CD14-positive monocyte (primary cell): ENCODE results near the gene HLCS. TPM values are rescaled to one million over a fixed set of nuclear protein-coding genes. Genes with fewer than 3 reads are reported as not detected.

Source experiments
- DNase-seq, 3 donors: peaks; one replicate each; pipeline ENCODE4 v3.0.0-alpha.2; 2011 to 2022
- H2AFZ ChIP-seq: 2 replicates; pipeline ENCODE4 v1.6.0; 2012; ENCODE audit warnings: mild to moderate bottlenecking, low read depth, low read length, inconsistent platforms; ENCODE audit not compliant: insufficient read depth, poor library complexity, severe bottlenecking
- H3K27ac ChIP-seq, 2 donors: 1 replicate in 1 of 2; 2 replicates in 1 of 2; pipeline ENCODE4 v1.5.1; 2012 to 2013; ENCODE audit warnings: low read length in 2 of 2, control low read depth in 1 of 2, inconsistent platforms in 1 of 2, low read depth in 1 of 2, mild to moderate bottlenecking in 1 of 2
- H3K27me3 ChIP-seq, 2 donors: one replicate each; pipeline versions ENCODE4 v1.6.0 to v1.6.1; 2011 to 2013; ENCODE audit warnings: low read length in 2 of 2; ENCODE audit not compliant: control insufficient read depth in 2 of 2, insufficient read depth in 2 of 2
- H3K36me3 ChIP-seq, 2 donors: replicated peaks in 1 of 2; 1 replicate in 1 of 2; 2 replicates in 1 of 2; pipeline versions ENCODE4 v1.5.1 to v1.6.1; 2012 to 2013; ENCODE audit warnings: low read length in 2 of 2, control low read depth in 1 of 2, inconsistent platforms in 1 of 2, mild to moderate bottlenecking in 1 of 2; ENCODE audit not compliant: insufficient read depth in 2 of 2, control insufficient read depth in 1 of 2
- H3K4me1 ChIP-seq, 2 donors: 1 replicate in 1 of 2; 2 replicates in 1 of 2; pipeline versions ENCODE4 v1.5.1 to v1.6.1; 2012 to 2013; ENCODE audit warnings: low read length in 2 of 2, control low read depth in 1 of 2, inconsistent platforms in 1 of 2, mild to moderate bottlenecking in 1 of 2, moderate library complexity in 1 of 2; ENCODE audit not compliant: insufficient read depth in 2 of 2, control insufficient read depth in 1 of 2
- H3K4me2 ChIP-seq: replicated peaks from 2 replicates; pipeline ENCODE3; 2012; ENCODE audit warnings: low read length, moderate library complexity, mild to moderate bottlenecking; ENCODE audit not compliant: poor library complexity, severe bottlenecking; ENCODE audit errors: extremely low read depth
- H3K4me3 ChIP-seq, 3 experiments: fragments of 200-600 bp in 1 of 3; sonication (generic) in 1 of 3; replicated peaks in 1 of 3; 1 replicate in 2 of 3; 2 replicates in 1 of 3; pipeline ENCODE4 v1.5.1; 2011 to 2013; ENCODE audit warnings: low read length in 3 of 3, mild to moderate bottlenecking in 3 of 3, control low read depth in 2 of 3, low read depth in 2 of 3, inconsistent platforms in 1 of 3, moderate library complexity in 1 of 3
- H3K79me2 ChIP-seq: 2 replicates; pipeline ENCODE4 v1.6.0; 2012; ENCODE audit warnings: mild to moderate bottlenecking, control low read depth, inconsistent platforms, low read length, moderate library complexity; ENCODE audit not compliant: insufficient read depth
- H3K9ac ChIP-seq: 2 replicates; pipeline ENCODE4 v1.6.0; 2017; ENCODE audit warnings: low read length, mild to moderate bottlenecking; ENCODE audit not compliant: insufficient read depth, poor library complexity, severe bottlenecking
- H3K9me3 ChIP-seq, 2 donors: replicated peaks in 1 of 2; 1 replicate in 1 of 2; 2 replicates in 1 of 2; pipeline versions ENCODE4 v1.5.1 to v1.6.1; 2012 to 2013; ENCODE audit warnings: low read length in 2 of 2, control low read depth in 1 of 2; ENCODE audit not compliant: control insufficient read depth in 1 of 2, insufficient read depth in 1 of 2
- H4K20me1 ChIP-seq: 2 replicates; pipeline ENCODE4 v1.6.0; 2012; ENCODE audit warnings: mild to moderate bottlenecking, low read length, control low read depth, moderate library complexity; ENCODE audit not compliant: insufficient read depth
- H3K27ac Mint-ChIP-seq, 7 donors: one replicate each; pipeline ENCODE4 v1.8.0; 2020; ENCODE audit warnings: mild to moderate bottlenecking in 7 of 7, mixed read lengths in 7 of 7, moderate library complexity in 6 of 7, inconsistent platforms in 2 of 7
- H3K27me3 Mint-ChIP-seq, 3 donors: one replicate each; pipeline ENCODE4 v1.8.0; 2021 to 2022; ENCODE audit warnings: low read depth in 3 of 3, mild to moderate bottlenecking in 3 of 3, mixed read lengths in 3 of 3, moderate library complexity in 3 of 3, inconsistent platforms in 1 of 3
- H3K36me3 Mint-ChIP-seq, 2 donors: one replicate each; pipeline ENCODE4 v1.8.0; 2020; ENCODE audit warnings: mixed read lengths in 2 of 2, inconsistent platforms in 1 of 2, mild to moderate bottlenecking in 1 of 2
- H3K4me1 Mint-ChIP-seq: one replicate; pipeline ENCODE4 v1.8.0; 2020; ENCODE audit warnings: mild to moderate bottlenecking, mixed read lengths
- H3K4me3 Mint-ChIP-seq, 2 donors: one replicate each; pipeline ENCODE4 v1.8.0; 2020; ENCODE audit warnings: mild to moderate bottlenecking in 2 of 2, mixed read lengths in 2 of 2, moderate library complexity in 1 of 2
- H3K9me3 Mint-ChIP-seq, 7 donors: one replicate each; pipeline ENCODE4 v1.8.0; 2020 to 2022; ENCODE audit warnings: mixed read lengths in 7 of 7, mild to moderate bottlenecking in 6 of 7, moderate library complexity in 6 of 7, inconsistent platforms in 2 of 7
- WGBS: methylation state at CpG from one replicate; pipeline ENCODE4 v1.1.5; 2013; ENCODE audit warnings: missing lambda C conversion rate; ENCODE audit not compliant: insufficient coverage; 5-methylcytosine and 5-hydroxymethylcytosine counted together
- intact Hi-C, 2 donors: fragments of 100-400 bp; cut with micrococcal nuclease; formaldehyde crosslinking; loops; one replicate each; pipeline versions ENCODE4 v1.15.0 to v1.15.1; 2023
- polyA plus RNA-seq, 3 donors: library from polyadenylated mRNA; depleted of rRNA in 1 of 3; unstranded in 2 of 3; stranded (reverse) in 1 of 3; fragments of 300-500 nt in 2 of 3; fragments of >200 nt in 1 of 3; fragmentation: Illumina TruSeq in 2 of 3; gene quantifications; 1 replicate in 2 of 3; 2 replicates in 1 of 3; pipeline ENCODE4 v1.2.3, GENCODE V29; 2012 to 2021
- TF ChIP-seq, protein P1 (sequence below): fragments of 200-600 bp; IDR thresholded peaks from one replicate; pipeline ENCODE4 v1.8.0; 2022; ENCODE audit warnings: antibody characterized with exemption, mild to moderate bottlenecking

The HLCS gene
- polyA plus RNA-seq, 3 donors = 2.1 to 3.1 (median 2.2) TPM

DNA sequence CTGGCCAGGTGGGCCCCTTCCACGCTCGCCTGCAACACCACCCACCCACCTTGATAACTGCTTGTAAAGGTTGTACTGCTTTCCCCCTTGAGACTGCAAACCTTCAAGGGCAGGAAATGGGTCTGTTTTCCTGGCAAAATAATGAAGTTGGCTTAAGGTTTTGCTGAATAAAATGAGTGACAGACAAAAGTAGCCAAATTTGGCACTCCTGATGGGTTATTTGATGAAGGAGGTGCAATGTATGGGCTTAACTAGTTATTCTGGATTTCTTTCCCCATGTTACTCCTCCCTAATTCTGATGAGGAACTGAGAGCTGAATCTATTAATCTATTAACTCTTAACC is 14.6 kb upstream of the HLCS start:
- TF ChIP-seq, protein P1, sequence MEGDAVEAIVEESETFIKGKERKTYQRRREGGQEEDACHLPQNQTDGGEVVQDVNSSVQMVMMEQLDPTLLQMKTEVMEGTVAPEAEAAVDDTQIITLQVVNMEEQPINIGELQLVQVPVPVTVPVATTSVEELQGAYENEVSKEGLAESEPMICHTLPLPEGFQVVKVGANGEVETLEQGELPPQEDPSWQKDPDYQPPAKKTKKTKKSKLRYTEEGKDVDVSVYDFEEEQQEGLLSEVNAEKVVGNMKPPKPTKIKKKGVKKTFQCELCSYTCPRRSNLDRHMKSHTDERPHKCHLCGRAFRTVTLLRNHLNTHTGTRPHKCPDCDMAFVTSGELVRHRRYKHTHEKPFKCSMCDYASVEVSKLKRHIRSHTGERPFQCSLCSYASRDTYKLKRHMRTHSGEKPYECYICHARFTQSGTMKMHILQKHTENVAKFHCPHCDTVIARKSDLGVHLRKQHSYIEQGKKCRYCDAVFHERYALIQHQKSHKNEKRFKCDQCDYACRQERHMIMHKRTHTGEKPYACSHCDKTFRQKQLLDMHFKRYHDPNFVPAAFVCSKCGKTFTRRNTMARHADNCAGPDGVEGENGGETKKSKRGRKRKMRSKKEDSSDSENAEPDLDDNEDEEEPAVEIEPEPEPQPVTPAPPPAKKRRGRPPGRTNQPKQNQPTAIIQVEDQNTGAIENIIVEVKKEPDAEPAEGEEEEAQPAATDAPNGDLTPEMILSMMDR = no peak
- Histone ChIP-seq H3K27ac (no peak overlapping the region), H3K4me2 (peak overlapping the region; percentile 65), H3K79me2 (no peaks in the 10 kb centered on the region), H3K36me3 (no peaks in the 10 kb centered on the region), H3K9me3 (no peaks in the 10 kb centered on the region), H3K4me1 (peaks cover 18 to 26% of the 10 kb centered on the region in 2 donors), H3K27me3 (peaks cover 18 to 37% of the 10 kb centered on the region in 2 donors), H2AFZ (peak overlapping the region; percentile 68), H3K9ac (no peak overlapping the region), H3K4me3 (peak overlapping the region in 1 of 3 experiments; percentile 55), H4K20me1 (no peaks in the 10 kb centered on the region)
- H3K4me1 Mint-ChIP-seq = peaks cover 32% of the 10 kb centered on the region
- WGBS = no CpG with 5 or more reads among the region's 2 CpGs
- peaks cover 0 to 5% (median 2%) of the 10 kb centered on the region in 7 donors for H3K9me3 Mint-ChIP-seq
- DNase-seq = no peak
- intact Hi-C loops = no loop called here
- H3K4me3 Mint-ChIP-seq = peak overlapping the region in 1 of 2 donors; percentile 80
- H3K36me3 Mint-ChIP-seq = peaks cover 0 to 1% of the 10 kb centered on the region in 2 donors
- no peak overlapping the region for H3K27ac Mint-ChIP-seq
- H3K27me3 Mint-ChIP-seq = peaks cover 43 to 54% (median 47%) of the 10 kb centered on the region in 3 donors

DNA sequence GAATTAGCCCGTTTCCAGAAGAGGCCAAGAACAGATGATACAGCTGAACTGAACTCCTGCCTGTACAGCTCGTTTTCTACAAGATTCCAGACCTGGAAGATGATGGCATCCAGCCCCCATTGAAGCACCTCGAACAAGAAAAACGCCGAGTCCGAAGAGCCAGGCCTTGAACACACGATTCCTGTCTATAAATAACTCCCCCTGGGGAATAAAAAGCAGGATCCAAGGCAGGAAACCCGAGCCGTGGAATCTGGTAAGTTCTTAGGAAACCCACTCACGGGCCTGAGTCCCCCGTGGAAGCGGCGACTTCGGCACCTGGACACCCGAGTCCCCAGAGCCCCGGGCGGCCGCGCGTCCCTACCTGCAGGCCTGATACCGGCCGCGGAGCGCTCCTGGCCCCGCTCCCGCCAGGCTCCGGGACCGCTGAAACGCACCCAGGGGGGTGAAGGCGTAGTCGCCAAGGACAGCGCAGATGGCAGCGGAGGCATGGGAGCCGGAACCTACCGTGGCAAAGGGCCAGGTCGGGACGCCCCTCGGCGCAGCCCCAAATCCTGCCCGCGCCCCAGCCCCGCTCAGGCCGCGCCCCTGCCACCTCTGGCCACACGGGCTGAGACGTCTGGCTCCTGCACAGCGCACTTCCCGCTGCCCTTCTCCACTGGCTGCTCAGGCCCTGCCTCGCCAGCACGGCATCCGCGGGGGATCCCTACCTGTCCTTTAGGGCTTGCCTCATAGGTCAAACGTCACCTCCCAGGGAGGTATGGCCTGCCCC is 14.0 kb upstream of the HLCS start:
- TF ChIP-seq, protein P1 = no peak
- Histone ChIP-seq H3K36me3 (no peaks in the 10 kb centered on the region), H3K4me3 (peak overlapping the region in 1 of 3 experiments; percentile 55), H3K79me2 (no peaks in the 10 kb centered on the region), H3K9ac (no peak overlapping the region), H3K27ac (no peak overlapping the region), H3K4me1 (peaks cover 18 to 26% of the 10 kb centered on the region in 2 donors), H4K20me1 (no peaks in the 10 kb centered on the region), H3K9me3 (no peaks in the 10 kb centered on the region), H3K4me2 (peak overlapping the region; percentile 65), H3K27me3 (peaks cover 18 to 37% of the 10 kb centered on the region in 2 donors), H2AFZ (peak overlapping the region; percentile 68)
- peak overlapping the region; percentile 20 to 80 for H3K4me3 Mint-ChIP-seq
- no peak for DNase-seq
- WGBS = 12% methylated on average over 52 of the region's 53 CpGs
- H3K4me1 Mint-ChIP-seq = peaks cover 35% of the 10 kb centered on the region
- peaks cover 0 to 5% (median 1%) of the 10 kb centered on the region in 7 donors for H3K9me3 Mint-ChIP-seq
- H3K27ac Mint-ChIP-seq = peak overlapping the region in 1 of 7 donors; percentile 5
- H3K27me3 Mint-ChIP-seq = peaks cover 43 to 54% (median 47%) of the 10 kb centered on the region in 3 donors
- intact Hi-C loops = no loop called here
- peaks cover 0 to 1% of the 10 kb centered on the region in 2 donors for H3K36me3 Mint-ChIP-seq
